Measurements from ENCODE around the gene ZNF14. TPM values are rescaled to one million over a fixed set of nuclear protein-coding genes. Genes with fewer than 3 reads are reported as not detected.

Gene ZNF14
- polyA plus RNA-seq, 12 donors, result 4.9 to 7.4 (median 5.7) TPM; not detected in 2

Other genes with a start within 250 kb of the ZNF14 start
- under 1 TPM in 10 of 12 donors, not detected in 2; 0.28 to 0.74 (median 0.59) TPM for gene TSSK6, start 217.6 kb downstream of the ZNF14 start, polyA plus RNA-seq (ENCODE audit: insufficient read length in 12 of 12)
- 100 to 1,000 TPM in 11 of 12 donors, not detected in 1; 103 to 191 (median 167) TPM for gene NDUFA13, start 216.9 kb downstream of the ZNF14 start, polyA plus RNA-seq (ENCODE audit: insufficient read length in 12 of 12)
- gene YJEFN3, start 204.2 kb downstream of the ZNF14 start, polyA plus RNA-seq (ENCODE audit: insufficient read length in 12 of 12), result 10 to 100 TPM in 3 of 12 donors, 1 to 10 TPM in 8, not detected in 1; 2.9 to 14.4 (median 6.6) TPM
- 10 to 100 TPM in 2 of 12 donors, 1 to 10 TPM in 8, not detected in 2; 1.4 to 13.9 (median 4.1) TPM for gene CILP2, start 194.8 kb downstream of the ZNF14 start, polyA plus RNA-seq (ENCODE audit: insufficient read length in 12 of 12)
- 1 to 10 TPM in 8 of 12 donors, under 1 TPM in 2, not detected in 2; 0.76 to 6.3 (median 1.8) TPM for gene PBX4, start 114.4 kb downstream of the ZNF14 start, polyA plus RNA-seq (ENCODE audit: insufficient read length in 12 of 12)
- 10 to 100 TPM in 2 of 12 donors, 1 to 10 TPM in 9, not detected in 1; 2.6 to 33.2 (median 5.0) TPM for gene LPAR2, start 104.9 kb downstream of the ZNF14 start, polyA plus RNA-seq (ENCODE audit: insufficient read length in 12 of 12)
- gene GMIP, start 89.5 kb downstream of the ZNF14 start, polyA plus RNA-seq (ENCODE audit: insufficient read length in 12 of 12), result 10 to 100 TPM in 2 of 12 donors, 1 to 10 TPM in 9, not detected in 1; 1.8 to 14.7 (median 2.8) TPM
- gene ATP13A1, start 69.4 kb downstream of the ZNF14 start, polyA plus RNA-seq (ENCODE audit: insufficient read length in 12 of 12), result 10 to 100 TPM in 11 of 12 donors, not detected in 1; 19.2 to 42.9 (median 24.8) TPM
- 10 to 100 TPM in 1 of 12 donors, 1 to 10 TPM in 10, not detected in 1; 5.3 to 22.5 (median 7.2) TPM for gene ZNF101, start 64.3 kb downstream of the ZNF14 start, polyA plus RNA-seq (ENCODE audit: insufficient read length in 12 of 12)
- 10 to 100 TPM in 11 of 12 donors, not detected in 1; 14.0 to 28.2 (median 21.7) TPM for gene ZNF506, start 88.6 kb upstream of the ZNF14 start, polyA plus RNA-seq (ENCODE audit: insufficient read length in 12 of 12)
- 10 to 100 TPM in 11 of 12 donors, not detected in 1; 13.1 to 22.1 (median 15.6) TPM for gene ZNF253, start 132.8 kb upstream of the ZNF14 start, polyA plus RNA-seq (ENCODE audit: insufficient read length in 12 of 12)
- 10 to 100 TPM in 9 of 12 donors, 1 to 10 TPM in 2, not detected in 1; 9.0 to 22.3 (median 12.1) TPM for gene ZNF93, start 167.8 kb upstream of the ZNF14 start, polyA plus RNA-seq (ENCODE audit: insufficient read length in 12 of 12)